Measurements from ENCODE around the gene TMEM198.

The TMEM198 gene

DNA sequence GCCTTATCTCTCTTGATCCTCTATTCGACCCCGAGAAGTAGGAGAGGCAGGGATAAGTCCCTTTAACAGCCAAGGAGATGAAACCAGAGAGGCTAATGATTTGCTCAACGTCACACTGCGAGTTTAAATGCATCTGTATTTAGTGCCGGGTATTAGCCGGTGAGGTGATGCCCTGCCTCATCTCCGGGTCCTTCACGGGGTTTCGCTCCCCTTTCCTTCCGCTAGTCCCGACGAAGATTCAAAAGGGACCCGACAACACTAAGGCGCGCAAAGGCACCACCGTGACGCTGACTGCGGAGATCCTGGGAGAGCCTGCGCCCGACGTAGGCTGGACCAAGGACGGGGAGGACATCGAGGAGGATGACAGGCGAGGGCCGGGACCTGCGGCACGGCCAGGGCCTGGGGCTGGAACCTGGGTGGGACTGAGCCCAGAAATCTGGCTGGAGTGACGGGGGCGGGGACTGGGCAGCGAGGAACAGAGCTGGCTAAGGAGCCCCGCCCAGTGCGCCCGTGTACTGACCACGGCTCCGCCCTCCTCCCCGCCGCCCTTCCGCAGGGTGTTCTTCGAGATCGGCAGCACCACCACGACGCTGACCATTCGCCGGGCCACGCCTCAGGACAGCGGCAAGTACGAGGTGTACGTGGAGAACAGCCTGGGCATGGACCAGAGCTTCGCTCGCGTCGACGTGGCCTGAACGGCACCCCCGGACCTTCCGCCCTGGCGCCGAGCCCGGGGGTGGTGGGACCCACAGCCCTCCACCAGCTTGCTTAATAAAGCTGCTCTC is 46.1 kb upstream of the TMEM198 start:
- DNase-seq (ENCODE audit: low read depth) = peak; percentile 15
- TF ChIP-seq, protein P1, sequence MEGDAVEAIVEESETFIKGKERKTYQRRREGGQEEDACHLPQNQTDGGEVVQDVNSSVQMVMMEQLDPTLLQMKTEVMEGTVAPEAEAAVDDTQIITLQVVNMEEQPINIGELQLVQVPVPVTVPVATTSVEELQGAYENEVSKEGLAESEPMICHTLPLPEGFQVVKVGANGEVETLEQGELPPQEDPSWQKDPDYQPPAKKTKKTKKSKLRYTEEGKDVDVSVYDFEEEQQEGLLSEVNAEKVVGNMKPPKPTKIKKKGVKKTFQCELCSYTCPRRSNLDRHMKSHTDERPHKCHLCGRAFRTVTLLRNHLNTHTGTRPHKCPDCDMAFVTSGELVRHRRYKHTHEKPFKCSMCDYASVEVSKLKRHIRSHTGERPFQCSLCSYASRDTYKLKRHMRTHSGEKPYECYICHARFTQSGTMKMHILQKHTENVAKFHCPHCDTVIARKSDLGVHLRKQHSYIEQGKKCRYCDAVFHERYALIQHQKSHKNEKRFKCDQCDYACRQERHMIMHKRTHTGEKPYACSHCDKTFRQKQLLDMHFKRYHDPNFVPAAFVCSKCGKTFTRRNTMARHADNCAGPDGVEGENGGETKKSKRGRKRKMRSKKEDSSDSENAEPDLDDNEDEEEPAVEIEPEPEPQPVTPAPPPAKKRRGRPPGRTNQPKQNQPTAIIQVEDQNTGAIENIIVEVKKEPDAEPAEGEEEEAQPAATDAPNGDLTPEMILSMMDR (IDR thresholded peaks at IDR 0.05; ENCODE audit: low read depth, low read length, missing control alignments) = no peak
- H3K4me3 ChIP-seq (ENCODE audit: low read depth, low read length) = peak overlapping the region; percentile 88

DNA sequence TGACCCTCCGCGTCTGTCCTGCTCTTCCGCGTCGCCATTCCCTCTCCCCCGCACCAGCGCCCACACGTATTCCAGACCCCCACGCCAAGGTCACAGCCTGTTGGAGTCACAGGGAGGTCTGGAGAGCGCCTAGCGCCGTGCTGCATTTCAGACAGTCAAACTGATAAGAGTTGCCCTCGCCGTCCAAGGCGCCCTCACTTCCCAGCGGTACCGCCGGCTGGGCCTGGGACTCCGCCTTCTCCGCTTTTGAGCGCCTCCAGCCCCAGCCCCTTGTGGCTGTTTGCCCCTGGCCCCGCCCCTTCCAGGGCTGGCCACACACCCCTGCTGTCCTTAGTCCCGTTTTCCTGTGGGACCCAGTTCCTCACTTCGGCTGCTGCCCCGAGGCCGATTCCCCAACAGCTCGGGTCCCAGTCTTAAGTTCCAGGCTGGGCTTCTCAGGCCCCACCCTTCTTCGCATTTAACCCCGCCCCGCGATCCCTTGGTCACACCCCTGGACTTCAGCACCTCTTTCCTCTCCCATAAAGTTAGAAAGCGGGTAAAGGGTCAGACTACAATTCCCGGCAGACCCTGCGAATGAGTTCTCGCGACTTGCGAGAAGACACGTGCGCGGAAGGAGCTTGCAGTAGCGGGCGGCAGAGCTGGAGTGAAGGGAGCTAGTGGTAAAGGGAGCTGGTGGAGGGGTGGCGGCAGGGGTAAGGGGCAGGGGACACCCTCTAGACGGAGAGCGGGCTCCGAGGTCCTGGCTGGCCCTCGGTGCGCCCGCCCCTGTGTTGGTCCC is 45.4 kb upstream of the TMEM198 start, which contains the start of gene GMPPA:
GMPPA (plus strand) TSS at position 612 of the 778 bp plus-strand sequence. CDS start 1,085 bp downstream, outside the sequence.
- H3K4me3 ChIP-seq (ENCODE audit: low read depth, low read length) = peak within 1 kb of the TSS; percentile 88
- TF ChIP-seq, protein P1 (IDR thresholded peaks at IDR 0.05; ENCODE audit: low read depth, low read length, missing control alignments) = no peak
- DNase-seq (ENCODE audit: low read depth) = peak; percentile 95

DNA sequence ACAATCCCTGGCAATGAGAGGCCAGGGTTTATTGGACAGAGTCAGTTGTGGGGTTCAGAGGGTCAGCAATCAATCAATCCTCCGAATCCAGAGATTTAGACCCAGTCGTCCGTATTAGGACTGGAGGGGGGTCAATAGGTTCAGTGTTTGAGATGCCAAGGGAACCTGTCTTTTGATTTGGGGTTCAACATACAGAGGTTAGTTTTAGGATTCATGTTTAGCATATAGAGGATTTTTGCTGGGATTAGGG is 44.8 kb upstream of the TMEM198 start:
- DNase-seq (ENCODE audit: low read depth) = no peak
- TF ChIP-seq, protein P1 (IDR thresholded peaks at IDR 0.05; ENCODE audit: low read depth, low read length, missing control alignments) = no peak
- peak overlapping the region; percentile 88 for H3K4me3 ChIP-seq (ENCODE audit: low read depth, low read length)

DNA sequence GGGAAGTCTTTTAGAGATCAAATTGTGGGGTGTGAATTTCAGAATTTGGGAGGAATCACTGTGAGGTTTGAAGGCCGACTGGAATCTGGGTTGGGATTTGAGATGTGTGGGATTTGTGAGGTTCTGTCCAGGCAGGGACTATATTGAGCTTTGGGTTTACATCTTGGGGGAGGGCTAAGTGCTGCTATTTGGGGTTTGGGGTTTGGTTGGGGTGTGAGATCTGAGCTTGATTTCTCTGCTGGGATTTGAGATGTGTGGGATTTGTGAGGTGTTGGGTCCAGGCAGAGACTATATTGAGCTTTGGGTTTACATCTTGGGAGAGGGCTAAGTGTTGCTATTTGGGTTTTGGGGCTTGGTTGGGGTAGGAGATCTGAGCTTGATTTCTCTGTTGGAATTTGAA is 44.3 kb upstream of the TMEM198 start:
- DNase-seq (ENCODE audit: low read depth) = no peak
- TF ChIP-seq, protein P1 (IDR thresholded peaks at IDR 0.05; ENCODE audit: low read depth, low read length, missing control alignments) = no peak
- H3K4me3 ChIP-seq (ENCODE audit: low read depth, low read length) = peak overlapping the region; percentile 88

DNA sequence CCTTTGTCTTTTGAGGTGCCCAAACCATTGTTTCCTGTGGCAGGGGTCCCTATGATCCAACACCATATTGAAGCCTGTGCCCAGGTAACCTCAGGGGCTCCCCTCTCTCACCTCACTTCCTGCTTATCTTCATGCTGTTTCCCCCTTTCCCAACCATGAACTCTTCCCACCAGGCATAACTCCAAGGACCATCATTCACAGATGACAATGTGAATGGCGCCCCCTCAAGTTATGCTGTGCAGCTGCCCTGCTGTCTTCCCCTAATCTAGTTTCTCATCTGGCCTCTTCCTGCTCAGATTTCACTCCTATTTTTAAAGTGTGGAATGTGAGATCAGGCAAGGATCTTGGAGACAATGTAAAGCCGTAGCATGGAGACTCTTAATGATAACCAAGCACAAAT is 43.7 kb upstream of the TMEM198 start:
- H3K4me3 ChIP-seq (ENCODE audit: low read depth, low read length) = peak overlapping the region; percentile 88
- no peak for DNase-seq (ENCODE audit: low read depth)
- TF ChIP-seq, protein P1 (IDR thresholded peaks at IDR 0.05; ENCODE audit: low read depth, low read length, missing control alignments) = peak; percentile 44

DNA sequence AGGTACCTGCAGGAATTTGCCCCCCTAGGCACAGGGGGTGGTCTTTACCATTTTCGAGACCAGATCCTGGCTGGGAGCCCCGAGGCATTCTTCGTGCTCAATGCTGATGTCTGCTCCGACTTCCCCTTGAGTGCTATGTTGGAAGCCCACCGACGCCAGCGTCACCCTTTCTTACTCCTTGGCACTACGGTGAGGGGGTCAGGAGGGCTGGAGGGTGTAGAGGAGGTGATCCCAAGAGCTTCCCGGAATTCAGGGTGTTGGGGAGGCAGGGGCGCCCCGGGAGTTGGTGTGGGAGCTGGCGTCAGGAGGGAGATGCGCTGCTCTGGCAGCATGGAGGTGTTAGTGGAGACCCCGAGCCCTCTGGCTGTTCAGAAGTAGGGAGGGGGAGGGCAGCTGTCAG is 42.0 kb upstream of the TMEM198 start:
- TF ChIP-seq, protein P1 (IDR thresholded peaks at IDR 0.05; ENCODE audit: low read depth, low read length, missing control alignments) = no peak
- DNase-seq (ENCODE audit: low read depth) = no peak

More for the DNA sequence above, 42.0 kb upstream of the TMEM198 start:
- H3K4me3 ChIP-seq (ENCODE audit: low read depth, low read length) = no peak overlapping the region

All from GM12864 (cell line).